GM12873 (cell line): ENCODE data around the gene ICAM2.

Experiments used
- TF ChIP-seq, protein P1 (sequence below): IDR thresholded peaks from 2 replicates; pipeline ENCODE4 v1.5.1; 2012; ENCODE audit warnings: low read depth, mild to moderate bottlenecking, moderate library complexity, low read length, control low read depth; ENCODE audit not compliant: insufficient read depth; ENCODE audit errors: missing control alignments

The ICAM2 gene

DNA sequence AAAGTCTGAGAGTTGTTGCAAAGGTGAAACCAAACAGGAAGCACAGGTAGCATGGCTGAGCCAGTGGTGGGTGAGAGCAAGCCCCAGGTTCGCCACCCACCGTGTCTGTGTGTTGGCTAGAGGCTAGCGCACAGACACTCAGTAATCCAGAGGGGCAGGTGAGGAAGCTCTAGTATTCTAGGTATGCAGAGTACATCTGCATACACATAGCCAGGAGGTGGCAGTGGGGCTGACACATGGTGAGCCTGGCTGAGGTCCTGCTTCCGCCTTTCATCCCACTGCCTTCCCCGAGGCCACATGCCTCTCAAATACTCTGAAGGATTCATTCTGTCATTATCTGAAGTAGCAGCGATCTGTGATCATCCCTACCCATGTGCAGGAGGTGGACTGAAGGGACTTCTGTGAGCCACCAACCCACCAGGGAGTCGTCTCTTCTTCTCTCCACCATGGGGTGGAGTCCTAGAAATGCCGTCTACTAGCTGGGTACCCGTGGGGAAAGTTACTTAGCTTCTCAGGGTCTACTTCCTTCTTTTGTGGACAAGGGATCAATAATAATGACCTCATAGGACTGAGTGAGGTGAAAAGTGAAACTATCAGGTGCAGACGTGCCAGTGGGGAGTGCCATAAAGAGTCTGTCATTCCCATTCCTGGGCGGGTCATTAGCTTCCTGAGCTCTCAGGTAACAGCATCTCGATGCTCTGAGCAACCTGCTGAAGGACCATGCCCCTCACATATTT, 36.0 kb upstream of the ICAM2 start:
- TF ChIP-seq, protein P1, sequence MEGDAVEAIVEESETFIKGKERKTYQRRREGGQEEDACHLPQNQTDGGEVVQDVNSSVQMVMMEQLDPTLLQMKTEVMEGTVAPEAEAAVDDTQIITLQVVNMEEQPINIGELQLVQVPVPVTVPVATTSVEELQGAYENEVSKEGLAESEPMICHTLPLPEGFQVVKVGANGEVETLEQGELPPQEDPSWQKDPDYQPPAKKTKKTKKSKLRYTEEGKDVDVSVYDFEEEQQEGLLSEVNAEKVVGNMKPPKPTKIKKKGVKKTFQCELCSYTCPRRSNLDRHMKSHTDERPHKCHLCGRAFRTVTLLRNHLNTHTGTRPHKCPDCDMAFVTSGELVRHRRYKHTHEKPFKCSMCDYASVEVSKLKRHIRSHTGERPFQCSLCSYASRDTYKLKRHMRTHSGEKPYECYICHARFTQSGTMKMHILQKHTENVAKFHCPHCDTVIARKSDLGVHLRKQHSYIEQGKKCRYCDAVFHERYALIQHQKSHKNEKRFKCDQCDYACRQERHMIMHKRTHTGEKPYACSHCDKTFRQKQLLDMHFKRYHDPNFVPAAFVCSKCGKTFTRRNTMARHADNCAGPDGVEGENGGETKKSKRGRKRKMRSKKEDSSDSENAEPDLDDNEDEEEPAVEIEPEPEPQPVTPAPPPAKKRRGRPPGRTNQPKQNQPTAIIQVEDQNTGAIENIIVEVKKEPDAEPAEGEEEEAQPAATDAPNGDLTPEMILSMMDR: no peak

DNA sequence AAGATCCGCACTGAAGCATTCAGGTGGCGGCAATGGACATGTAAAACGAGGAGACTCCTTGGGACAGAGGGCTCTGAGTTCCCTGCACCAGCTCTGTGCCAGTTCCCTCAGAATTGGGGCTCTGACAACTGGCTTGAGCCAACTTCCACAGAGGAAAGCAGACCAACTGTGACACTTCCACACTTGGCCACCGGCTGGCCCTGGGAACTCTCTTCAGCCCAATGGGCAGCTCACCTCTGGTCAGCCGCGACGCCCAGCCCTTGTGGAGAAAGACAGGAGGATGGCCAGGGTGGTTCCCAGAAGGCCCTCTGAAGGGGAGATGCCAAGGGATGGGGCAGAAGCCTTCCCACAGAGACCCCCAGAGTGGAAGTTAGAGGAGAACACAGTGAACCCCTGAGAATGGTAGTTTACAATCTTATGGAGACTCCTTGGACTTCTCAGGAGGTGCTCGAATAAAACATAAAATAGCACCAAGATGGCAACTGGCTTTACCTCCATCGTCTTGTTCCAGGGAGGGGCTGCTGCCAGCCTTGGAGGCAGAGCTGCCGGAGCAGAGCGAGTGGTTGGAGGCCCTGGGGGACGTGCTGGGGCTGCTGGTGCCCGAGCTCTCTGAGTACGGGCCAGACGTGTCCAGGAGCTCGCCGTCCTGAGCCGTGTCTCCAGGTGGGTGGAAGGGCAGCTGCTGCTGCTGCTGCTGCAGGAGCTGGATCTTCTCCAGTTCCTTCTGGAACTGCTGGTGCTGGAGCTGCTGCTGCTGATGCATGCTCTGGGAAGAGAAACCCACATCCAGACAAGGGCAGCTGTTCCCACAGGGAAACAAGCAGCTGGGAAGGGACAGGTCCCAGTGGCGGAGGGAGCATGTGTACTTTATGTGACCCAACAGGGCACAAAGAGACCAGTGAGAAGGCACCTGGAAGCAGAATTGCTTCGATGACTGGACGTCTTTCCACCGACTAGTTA, 35.0 kb upstream of the ICAM2 start:
- TF ChIP-seq, protein P1: no peak

DNA sequence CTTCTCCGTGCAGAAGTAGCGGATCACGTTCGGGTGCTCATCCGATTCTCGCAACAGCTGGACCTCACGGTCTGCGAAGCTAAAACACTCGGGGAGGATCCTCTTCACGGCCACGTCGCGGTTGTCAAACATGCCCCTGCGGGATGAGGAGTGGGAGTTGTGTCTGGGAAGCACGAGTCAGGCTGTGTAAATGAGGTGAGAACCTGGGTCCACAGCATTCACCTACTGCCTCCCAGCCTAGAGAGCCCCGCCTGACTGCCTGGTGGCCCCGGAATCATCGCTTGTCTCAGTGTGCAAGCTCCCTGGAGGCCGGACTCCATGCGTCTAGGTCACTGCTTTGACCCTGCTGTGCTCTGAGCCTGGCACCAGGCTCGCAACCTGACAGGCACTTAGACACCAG, 33.9 kb upstream of the ICAM2 start:
- TF ChIP-seq, protein P1: no peak

DNA sequence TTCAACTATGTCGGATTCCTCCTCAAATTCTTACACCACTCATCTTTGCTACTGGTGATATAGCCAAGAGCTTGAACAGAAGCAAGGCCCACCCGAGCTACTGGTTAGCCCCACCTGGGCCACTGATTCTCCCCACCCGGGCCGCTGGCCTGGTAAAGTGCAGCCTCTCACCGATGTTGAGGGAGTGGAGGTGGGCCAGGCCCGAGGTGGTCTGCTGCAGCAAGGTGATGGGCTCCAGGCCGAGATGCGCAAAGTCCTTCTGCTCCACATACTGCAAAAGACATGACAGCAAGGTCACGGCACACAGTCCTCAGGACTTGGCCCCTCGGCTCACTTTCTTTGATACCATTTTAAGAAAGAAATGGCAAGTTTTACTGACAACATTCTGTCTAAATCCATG, 32.7 kb upstream of the ICAM2 start:
- TF ChIP-seq, protein P1: no peak

DNA sequence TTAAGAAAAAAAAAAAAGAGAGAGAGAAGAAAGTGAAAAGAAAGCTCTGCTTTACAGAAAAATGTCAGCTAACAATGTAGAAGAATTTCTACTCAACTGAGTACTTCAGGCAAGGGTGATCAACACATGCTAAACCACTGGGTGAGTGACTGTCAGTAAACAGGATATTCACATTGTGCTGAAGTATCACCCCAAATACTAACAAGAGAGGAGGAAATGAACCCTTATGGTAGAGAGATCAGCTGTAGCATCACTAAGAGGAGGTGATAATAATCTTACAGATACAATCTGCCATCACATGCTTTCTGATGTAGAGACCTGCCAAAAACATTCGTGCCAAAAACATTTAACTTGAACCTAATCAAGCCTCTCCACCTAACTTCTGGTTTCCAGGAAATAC, 30.7 kb upstream of the ICAM2 start:
- TF ChIP-seq, protein P1: no peak

DNA sequence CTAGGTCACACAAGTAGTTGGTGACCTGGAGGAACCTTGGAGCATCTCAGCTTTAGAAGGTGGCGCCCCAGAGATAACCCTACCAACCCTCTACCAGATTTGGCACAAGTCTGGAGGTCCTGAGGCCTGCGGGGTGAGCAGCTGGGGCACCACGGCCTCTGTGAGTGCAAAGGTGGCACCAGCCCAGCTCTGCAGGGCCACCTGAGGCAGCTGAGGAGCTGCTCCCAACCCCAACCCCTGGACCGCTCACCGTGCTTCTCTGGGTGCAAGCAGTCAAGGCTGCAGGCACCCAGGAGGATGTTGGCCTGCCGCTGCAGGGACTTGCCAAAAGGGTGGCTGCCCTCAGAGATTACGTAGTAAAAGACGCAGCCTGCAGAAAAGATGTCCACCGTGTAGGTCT, 28.4 kb upstream of the ICAM2 start:
- TF ChIP-seq, protein P1: no peak

DNA sequence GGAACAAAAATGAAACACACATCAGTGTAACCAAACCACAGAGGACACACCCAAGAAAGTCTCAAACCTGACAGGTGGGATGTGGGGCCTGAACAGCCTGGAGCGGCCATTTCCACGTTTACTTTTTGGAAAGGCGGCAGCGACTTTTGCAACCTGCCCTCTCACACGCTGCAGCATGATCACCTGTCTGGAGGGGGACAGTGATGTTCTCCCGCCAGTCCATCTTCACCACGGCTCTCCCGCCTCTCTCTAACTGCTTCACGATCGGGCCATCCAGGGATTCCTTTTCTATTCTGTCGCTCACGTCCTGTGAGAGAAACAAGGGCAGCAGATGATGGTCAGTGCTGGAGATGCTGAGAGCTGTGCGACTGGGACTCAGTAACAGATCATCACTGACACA, 24.7 kb upstream of the ICAM2 start:
- TF ChIP-seq, protein P1: no peak
